Adrenal gland (tissue), 5 donors: Measurements from ENCODE around the gene UCHL5.

Source experiments
- POLR2A ChIP-seq, 2 donors: fragments of 450-650 bp; IDR thresholded peaks; one replicate each; pipeline ENCODE4 v1.6.1; 2017; ENCODE audit warnings: antibody characterized with exemption in 2 of 2, mild to moderate bottlenecking in 2 of 2, moderate library complexity in 1 of 2
- TF ChIP-seq, protein P1 (sequence below), 6 experiments: fragments of 450-650 bp in 4 of 6; fragments of 200-600 bp in 2 of 6; sonication (generic) in 1 of 6; IDR thresholded peaks; 1 replicate in 5 of 6; 2 replicates in 1 of 6; pipeline versions ENCODE4 v1.5.1 to v1.8.0; 2016 to 2021; ENCODE audit warnings: antibody characterized with exemption in 6 of 6, mild to moderate bottlenecking in 2 of 6, moderate library complexity in 1 of 6
- donor health status: DM: no; HTN: no; CAD: no.

GRCh38 chr1:193069748-193070385, 10.7 kb upstream of the UCHL5 start:
- TF ChIP-seq POLR2A (IDR thresholded peaks at IDR 0.05): no peak
- TF ChIP-seq, protein P1, sequence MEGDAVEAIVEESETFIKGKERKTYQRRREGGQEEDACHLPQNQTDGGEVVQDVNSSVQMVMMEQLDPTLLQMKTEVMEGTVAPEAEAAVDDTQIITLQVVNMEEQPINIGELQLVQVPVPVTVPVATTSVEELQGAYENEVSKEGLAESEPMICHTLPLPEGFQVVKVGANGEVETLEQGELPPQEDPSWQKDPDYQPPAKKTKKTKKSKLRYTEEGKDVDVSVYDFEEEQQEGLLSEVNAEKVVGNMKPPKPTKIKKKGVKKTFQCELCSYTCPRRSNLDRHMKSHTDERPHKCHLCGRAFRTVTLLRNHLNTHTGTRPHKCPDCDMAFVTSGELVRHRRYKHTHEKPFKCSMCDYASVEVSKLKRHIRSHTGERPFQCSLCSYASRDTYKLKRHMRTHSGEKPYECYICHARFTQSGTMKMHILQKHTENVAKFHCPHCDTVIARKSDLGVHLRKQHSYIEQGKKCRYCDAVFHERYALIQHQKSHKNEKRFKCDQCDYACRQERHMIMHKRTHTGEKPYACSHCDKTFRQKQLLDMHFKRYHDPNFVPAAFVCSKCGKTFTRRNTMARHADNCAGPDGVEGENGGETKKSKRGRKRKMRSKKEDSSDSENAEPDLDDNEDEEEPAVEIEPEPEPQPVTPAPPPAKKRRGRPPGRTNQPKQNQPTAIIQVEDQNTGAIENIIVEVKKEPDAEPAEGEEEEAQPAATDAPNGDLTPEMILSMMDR (IDR thresholded peaks at IDR 0.05): no peak
